Measurements from ENCODE around the gene DENND6B. TPM values are rescaled to one million over a fixed set of nuclear protein-coding genes. Genes with fewer than 3 reads are reported as not detected.

The DENND6B gene
- total and polyA plus RNA-seq, 2 experiments from 2014 or later, result 0.71 to 1.3 TPM

DNA sequence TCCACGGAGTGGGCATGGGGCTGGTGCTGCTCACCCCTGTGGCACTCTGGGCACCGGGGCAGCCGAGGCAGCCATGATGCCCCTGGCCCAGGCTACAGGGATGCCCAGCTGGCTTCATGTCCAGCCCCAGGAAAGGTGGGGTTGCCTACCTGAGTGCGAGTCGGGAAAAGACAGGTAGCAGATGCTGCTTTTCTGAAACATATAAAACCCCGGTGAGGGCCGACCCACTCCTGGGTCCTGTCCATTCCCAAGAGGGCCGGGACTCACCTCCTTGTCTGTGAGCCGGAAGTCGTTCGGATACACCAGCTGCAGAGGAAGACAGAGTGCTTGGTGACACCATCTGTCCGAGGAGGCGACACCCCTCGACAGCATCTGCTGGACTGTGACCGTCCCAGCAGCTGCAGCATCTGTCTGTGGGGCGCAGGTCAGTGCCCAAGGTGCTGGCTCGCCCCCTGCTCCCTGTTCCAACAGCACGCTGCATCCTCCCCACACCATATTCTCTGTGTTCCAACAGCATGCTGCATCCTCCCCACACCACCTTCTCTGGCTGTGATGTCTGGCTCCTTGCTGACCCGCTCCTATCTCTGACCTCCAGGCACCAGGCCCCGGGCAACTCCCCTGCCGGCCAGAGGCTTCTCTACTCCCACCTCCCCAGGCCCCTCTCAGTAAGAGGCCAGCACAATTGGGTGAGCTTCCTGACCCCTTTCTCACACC is 8.0 kb downstream of the DENND6B start:
- Histone ChIP-seq H3K4me1 (ENCODE audit: insufficient read depth) (no peaks in the 10 kb centered on the region), H3K36me3 (ENCODE audit: insufficient read depth) (no peaks in the 10 kb centered on the region), H3K4me3 (no peak overlapping the region), H3K79me2 (replicated peaks; ENCODE audit: insufficient read depth) (no peaks in the 10 kb centered on the region), H3K4me2 (no peak overlapping the region), H2AFZ (no peak overlapping the region), H4K20me1 (replicated peaks; ENCODE audit: insufficient read depth) (no peaks in the 10 kb centered on the region), H3K9me2 (ENCODE audit: insufficient read depth) (no peaks in the 10 kb centered on the region), H3F3A (replicated peaks; ENCODE audit: low read depth) (no peaks in the 10 kb centered on the region), H3K27me3 (ENCODE audit: insufficient read depth) (no peaks in the 10 kb centered on the region), H3K27ac (ENCODE audit: low read depth) (no peak overlapping the region)
- H3K27ac Mint-ChIP-seq, result no peak overlapping the region
- no peak overlapping the region for H3K4me3 Mint-ChIP-seq
- H3K9me3 Mint-ChIP-seq, result no peaks in the 10 kb centered on the region
- peaks cover 6% of the 10 kb centered on the region for H3K4me1 Mint-ChIP-seq
- ATAC-seq (no peak), DNase-seq (ENCODE audit: low spot score) (no peak)
- H3K27me3 Mint-ChIP-seq (ENCODE audit: insufficient read depth, low read depth, poor library complexity), result peaks cover 7% of the 10 kb centered on the region
- no peaks in the 10 kb centered on the region; the same call in 2 of the 3 replicates for H3K36me3 Mint-ChIP-seq (ENCODE audit: low read depth)
- TF ChIP-seq, protein P1, sequence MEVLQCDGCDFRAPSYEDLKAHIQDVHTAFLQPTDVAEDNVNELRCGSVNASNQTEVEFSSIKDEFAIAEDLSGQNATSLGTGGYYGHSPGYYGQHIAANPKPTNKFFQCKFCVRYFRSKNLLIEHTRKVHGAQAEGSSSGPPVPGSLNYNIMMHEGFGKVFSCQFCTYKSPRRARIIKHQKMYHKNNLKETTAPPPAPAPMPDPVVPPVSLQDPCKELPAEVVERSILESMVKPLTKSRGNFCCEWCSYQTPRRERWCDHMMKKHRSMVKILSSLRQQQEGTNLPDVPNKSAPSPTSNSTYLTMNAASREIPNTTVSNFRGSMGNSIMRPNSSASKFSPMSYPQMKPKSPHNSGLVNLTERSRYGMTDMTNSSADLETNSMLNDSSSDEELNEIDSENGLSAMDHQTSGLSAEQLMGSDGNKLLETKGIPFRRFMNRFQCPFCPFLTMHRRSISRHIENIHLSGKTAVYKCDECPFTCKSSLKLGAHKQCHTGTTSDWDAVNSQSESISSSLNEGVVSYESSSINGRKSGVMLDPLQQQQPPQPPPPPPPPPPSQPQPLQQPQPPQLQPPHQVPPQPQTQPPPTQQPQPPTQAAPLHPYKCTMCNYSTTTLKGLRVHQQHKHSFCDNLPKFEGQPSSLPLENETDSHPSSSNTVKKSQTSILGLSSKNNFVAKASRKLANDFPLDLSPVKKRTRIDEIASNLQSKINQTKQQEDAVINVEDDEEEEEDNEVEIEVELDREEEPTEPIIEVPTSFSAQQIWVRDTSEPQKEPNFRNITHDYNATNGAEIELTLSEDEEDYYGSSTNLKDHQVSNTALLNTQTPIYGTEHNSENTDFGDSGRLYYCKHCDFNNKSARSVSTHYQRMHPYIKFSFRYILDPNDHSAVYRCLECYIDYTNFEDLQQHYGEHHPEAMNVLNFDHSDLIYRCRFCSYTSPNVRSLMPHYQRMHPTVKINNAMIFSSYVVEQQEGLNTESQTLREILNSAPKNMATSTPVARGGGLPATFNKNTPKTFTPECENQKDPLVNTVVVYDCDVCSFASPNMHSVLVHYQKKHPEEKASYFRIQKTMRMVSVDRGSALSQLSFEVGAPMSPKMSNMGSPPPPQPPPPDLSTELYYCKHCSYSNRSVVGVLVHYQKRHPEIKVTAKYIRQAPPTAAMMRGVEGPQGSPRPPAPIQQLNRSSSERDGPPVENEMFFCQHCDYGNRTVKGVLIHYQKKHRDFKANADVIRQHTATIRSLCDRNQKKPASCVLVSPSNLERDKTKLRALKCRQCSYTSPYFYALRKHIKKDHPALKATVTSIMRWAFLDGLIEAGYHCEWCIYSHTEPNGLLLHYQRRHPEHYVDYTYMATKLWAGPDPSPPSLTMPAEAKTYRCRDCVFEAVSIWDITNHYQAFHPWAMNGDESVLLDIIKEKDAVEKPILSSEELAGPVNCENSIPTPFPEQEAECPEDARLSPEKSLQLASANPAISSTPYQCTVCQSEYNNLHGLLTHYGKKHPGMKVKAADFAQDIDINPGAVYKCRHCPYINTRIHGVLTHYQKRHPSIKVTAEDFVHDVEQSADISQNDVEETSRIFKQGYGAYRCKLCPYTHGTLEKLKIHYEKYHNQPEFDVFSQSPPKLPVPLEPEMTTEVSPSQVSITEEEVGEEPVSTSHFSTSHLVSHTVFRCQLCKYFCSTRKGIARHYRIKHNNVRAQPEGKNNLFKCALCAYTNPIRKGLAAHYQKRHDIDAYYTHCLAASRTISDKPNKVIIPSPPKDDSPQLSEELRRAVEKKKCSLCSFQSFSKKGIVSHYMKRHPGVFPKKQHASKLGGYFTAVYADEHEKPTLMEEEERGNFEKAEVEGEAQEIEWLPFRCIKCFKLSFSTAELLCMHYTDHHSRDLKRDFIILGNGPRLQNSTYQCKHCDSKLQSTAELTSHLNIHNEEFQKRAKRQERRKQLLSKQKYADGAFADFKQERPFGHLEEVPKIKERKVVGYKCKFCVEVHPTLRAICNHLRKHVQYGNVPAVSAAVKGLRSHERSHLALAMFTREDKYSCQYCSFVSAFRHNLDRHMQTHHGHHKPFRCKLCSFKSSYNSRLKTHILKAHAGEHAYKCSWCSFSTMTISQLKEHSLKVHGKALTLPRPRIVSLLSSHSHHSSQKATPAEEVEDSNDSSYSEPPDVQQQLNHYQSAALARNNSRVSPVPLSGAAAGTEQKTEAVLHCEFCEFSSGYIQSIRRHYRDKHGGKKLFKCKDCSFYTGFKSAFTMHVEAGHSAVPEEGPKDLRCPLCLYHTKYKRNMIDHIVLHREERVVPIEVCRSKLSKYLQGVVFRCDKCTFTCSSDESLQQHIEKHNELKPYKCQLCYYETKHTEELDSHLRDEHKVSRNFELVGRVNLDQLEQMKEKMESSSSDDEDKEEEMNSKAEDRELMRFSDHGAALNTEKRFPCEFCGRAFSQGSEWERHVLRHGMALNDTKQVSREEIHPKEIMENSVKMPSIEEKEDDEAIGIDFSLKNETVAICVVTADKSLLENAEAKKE (CRISPR knock-in tag; IDR thresholded peaks at IDR 0.05), result no peak
- no peak for TF ChIP-seq CREB1 (CRISPR knock-in tag; IDR thresholded peaks at IDR 0.05; ENCODE audit: low read depth)
- TF ChIP-seq, protein P2, sequence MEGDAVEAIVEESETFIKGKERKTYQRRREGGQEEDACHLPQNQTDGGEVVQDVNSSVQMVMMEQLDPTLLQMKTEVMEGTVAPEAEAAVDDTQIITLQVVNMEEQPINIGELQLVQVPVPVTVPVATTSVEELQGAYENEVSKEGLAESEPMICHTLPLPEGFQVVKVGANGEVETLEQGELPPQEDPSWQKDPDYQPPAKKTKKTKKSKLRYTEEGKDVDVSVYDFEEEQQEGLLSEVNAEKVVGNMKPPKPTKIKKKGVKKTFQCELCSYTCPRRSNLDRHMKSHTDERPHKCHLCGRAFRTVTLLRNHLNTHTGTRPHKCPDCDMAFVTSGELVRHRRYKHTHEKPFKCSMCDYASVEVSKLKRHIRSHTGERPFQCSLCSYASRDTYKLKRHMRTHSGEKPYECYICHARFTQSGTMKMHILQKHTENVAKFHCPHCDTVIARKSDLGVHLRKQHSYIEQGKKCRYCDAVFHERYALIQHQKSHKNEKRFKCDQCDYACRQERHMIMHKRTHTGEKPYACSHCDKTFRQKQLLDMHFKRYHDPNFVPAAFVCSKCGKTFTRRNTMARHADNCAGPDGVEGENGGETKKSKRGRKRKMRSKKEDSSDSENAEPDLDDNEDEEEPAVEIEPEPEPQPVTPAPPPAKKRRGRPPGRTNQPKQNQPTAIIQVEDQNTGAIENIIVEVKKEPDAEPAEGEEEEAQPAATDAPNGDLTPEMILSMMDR (conservative IDR thresholded peaks at IDR 0.05; ENCODE audit: low read depth in 2 of 2), result no peak

Data from GM23338 (cell line).